ENCODE data around the gene MYDGF. TPM values are rescaled to one million over a fixed set of nuclear protein-coding genes. Genes with fewer than 3 reads are reported as not detected.

The MYDGF gene
- total and polyA plus RNA-seq, 9 of the 15 experiments (the other 6 are each of a cell fraction or from before 2014, with no cell fraction given): 4.2 to 141 (median 82.1) TPM

DNA sequence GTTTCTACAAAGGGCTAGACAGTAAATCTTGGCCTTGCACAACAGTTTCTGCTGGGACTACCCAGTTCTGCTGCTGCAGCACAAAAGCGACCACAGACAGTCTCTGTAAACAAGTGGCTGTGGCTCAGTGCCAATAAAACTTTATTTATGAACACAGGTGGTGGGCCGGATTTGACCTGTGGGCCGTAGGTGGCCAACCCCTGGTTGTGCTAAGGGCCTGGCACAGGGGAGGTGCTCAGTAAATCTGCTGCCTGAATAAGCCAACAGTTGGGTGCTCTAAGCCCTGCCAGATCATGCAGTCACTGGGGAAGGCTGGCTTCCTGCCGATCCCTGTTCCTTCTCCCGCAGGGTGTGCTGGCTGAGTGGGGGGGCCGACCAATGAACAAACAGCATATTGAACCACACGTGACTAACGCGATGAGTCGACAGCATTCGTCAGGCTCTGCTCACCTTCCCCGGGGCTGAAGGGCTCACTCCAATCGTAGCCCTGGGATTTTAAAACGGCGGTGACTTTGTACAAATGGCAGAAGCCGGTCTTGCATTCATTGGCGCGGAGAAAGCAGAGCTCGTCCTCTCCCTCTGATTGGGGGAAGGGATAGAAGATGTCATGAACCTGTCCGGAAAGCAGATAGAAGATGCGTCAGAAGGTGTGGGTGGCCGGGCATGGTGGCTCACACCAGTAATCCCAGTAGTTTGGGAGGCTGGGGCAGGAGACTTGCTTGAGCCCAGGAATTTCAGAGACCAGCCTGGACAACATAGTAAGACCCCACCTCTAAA lies 24.3 kb upstream of the MYDGF start (continued):
- no peak for TF ChIP-seq SNRNP70 (optimal IDR thresholded peaks at IDR 0.05; ENCODE audit: low read depth, low read length)
- TF ChIP-seq BRCA1 (IDR thresholded peaks at IDR 0.05): no peak
- TF ChIP-seq BRCA1 (CRISPR knock-in tag; IDR thresholded peaks at IDR 0.05): no peak
- TF ChIP-seq CSDE1 (IDR thresholded peaks at IDR 0.05): no peak
- no peak for TF ChIP-seq RNF2 (IDR thresholded peaks at IDR 0.05)
- TF ChIP-seq MGA (IDR thresholded peaks at IDR 0.05): no peak
- no peak for TF ChIP-seq ELK1 (CRISPR knock-in tag; IDR thresholded peaks at IDR 0.05)
- no peak for TF ChIP-seq POLR2G (IDR thresholded peaks at IDR 0.05; ENCODE audit: low read depth, low read length)
- no peak for TF ChIP-seq CXXC5 (CRISPR knock-in tag; IDR thresholded peaks at IDR 0.05)
- no peak for TF ChIP-seq STAG1 (CRISPR knock-in tag; IDR thresholded peaks at IDR 0.05; ENCODE audit: borderline replicate concordance)
- TF ChIP-seq FOXJ3 (CRISPR knock-in tag; IDR thresholded peaks at IDR 0.05): no peak
- TF ChIP-seq HNRNPLL (IDR thresholded peaks at IDR 0.05; ENCODE audit: low read depth, low read length, poor library complexity, severe bottlenecking): no peak
- no peak for TF ChIP-seq ARHGAP35 (IDR thresholded peaks at IDR 0.05; ENCODE audit: partially characterized antibody)
- no peak for TF ChIP-seq TBP (optimal IDR thresholded peaks at IDR 0.05; ENCODE audit: low read depth, low read length)
- TF ChIP-seq ZNF217 (CRISPR knock-in tag; IDR thresholded peaks at IDR 0.05): no peak
- 0 out of 2 replicates have a peak, but pooled peaks have one; percentile 15 for TF ChIP-seq ZNF316 (IDR thresholded peaks at IDR 0.05)

All from K562 (cell line).